NCI-H1048 (cell line): ENCODE results near the gene MB.
"Not testable (repeated sequence)": the region's sequence is repeated elsewhere in the genome, so short reads cannot be mapped to it uniquely, and the experiment has no call there.

Experiments
- DNase-seq: peaks from one replicate; lab custom pipeline; 2025; lab: John Stamatoyannopoulos, UW

The MB gene

GRCh38 chr22:35637254-35637653, 20.1 kb upstream of the MB start:
- no peak for DNase-seq

- no peak for DNase-seq
These were observed 17.9 kb upstream of the MB start for GRCh38 chr22:35634943-35635540.

GRCh38 chr22:35634015-35634414, 16.9 kb upstream of the MB start:
- no peak for DNase-seq

GRCh38 chr22:35633520-35633919, 16.4 kb upstream of the MB start:
- no peak for DNase-seq

- no peak for DNase-seq
These were observed 15.8 kb upstream of the MB start for GRCh38 chr22:35632935-35633334.

DNA sequence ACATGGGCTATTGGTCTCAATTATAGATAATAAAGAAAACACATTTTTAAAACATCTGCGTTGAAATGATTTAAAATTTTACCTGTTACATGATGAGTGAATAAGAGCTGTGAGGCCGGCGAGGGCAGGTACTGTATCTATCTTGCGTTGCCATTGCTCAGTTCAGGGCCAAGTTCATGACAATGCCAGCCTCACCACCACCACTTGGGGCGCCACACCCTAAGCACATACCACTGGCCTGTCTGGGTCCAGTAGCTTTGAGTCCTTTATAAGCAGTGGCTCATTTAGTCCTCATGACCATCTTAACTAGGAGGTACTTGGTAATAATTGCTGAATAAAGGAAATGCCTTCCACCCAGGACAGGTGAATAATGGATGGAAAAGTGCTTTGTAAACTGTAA, 14.5 kb upstream of the MB start:
- DNase-seq, result no peak

DNA sequence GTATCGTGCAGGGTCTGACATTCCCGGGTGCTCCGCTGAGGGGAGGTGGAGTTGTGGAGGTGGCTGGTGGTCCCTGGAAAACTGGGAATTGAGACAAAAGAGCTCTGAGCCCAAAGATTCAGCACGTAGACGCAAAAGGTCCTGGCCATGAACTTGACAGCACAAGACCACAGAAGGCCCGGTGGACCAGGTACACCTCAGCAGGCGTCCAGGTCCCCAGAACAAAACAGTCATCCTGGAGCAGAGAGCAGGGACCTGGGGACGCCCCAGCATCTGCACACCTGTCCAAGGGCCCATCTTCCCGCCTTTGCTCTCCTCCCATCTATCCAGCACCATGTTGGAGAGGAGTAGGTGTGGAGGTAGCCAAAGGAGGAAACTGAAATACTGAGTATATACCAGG, 13.8 kb upstream of the MB start:
- DNase-seq, result no peak

GRCh38 chr22:35630387-35630793, 13.3 kb upstream of the MB start:
- no peak for DNase-seq

GRCh38 chr22:35629406-35630216, 12.5 kb upstream of the MB start:
- DNase-seq, result no peak

GRCh38 chr22:35628732-35629131, 11.6 kb upstream of the MB start:
- DNase-seq, result no peak

DNA sequence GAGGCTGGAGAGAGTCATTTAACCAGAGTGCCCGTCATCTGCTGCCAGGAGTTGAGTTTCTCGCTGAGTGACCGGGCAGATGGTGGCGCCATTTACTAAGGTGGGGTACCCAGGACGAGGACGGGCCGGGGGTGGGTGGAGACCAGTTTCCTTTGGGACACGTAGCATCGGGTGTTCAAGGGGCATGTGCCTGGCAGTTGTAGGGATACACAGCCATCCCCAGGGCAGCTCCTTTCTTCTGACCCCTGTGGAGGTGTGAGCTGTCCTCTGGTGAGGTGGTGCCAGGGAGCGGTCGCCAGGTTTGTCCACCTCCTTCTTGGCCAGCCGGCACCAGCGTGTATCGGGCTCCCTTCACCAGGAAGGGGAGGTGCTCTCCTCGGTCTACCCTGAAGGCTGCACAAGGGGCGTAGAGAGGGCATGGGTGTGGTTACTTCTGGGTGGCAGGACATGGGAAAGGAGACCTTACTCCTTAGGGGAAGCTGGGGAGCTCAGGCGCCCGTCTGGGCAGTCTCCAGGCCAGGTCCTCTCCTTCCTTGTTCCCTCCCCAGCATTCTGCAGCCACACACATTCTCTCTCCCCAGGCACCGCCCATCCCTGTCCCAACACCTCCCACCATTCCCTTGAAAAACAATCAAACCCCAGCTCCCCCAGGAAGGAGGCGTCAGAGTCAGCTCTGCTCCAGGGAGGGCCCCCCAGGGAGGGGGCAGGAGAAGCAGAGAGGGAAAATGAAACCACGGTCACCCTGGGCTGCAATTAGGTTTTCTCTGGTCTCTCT, 10.3 kb upstream of the MB start:
- no peak for DNase-seq

DNA sequence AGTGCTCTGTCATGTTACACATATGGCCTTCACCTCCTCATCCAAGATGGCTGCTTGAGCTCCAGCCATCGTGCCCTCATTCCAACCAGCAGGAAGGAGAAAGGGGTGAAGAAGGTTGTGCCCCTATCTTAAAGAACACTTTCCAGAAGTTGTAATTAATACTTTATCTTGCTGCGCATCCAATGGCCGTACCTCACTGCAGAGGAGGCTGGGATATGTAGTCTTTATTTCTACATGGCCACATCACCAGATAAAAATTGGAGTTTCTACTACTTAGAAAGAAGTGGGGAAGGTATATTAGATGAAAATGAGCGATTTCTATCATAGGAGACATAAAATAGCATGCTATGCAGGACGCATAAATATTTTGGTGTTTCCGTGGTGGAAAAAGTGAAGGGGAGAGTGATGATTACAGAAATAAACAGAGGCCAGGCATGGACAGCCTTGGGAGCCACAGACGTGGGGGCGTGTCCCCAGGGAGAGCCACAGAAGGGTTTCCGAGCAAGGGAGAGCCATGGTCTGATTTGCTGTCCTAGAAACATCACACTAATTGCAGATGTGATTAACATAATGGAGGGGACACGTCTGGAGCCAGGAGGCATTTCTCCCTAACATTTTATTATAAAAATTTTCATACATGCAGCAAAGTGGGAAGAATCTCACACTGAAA, 8.8 kb upstream of the MB start:
- no peak for DNase-seq

- no peak for DNase-seq
These were observed 7.4 kb upstream of the MB start for GRCh38 chr22:35624547-35624946.

DNA sequence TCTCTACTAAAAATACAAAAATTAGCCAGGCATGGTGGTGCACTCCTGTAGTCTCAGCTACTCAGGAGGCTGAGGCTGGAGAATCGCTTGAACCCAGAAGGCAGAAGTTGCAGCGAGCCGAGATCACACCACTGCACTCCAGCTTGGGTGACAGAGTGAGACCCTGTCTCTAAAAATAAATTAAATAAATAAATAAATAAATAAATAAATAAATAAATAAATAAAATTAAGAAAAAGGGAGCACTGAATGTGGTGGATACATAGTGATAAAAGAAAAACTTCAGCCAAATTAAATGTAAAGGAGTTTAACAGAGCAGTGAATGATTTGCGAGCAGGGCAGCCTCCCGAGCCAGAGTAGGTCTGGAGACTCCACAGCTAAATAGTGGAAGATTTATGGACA, 6.8 kb upstream of the MB start:
- DNase-seq, result not testable (repeated sequence)

DNA sequence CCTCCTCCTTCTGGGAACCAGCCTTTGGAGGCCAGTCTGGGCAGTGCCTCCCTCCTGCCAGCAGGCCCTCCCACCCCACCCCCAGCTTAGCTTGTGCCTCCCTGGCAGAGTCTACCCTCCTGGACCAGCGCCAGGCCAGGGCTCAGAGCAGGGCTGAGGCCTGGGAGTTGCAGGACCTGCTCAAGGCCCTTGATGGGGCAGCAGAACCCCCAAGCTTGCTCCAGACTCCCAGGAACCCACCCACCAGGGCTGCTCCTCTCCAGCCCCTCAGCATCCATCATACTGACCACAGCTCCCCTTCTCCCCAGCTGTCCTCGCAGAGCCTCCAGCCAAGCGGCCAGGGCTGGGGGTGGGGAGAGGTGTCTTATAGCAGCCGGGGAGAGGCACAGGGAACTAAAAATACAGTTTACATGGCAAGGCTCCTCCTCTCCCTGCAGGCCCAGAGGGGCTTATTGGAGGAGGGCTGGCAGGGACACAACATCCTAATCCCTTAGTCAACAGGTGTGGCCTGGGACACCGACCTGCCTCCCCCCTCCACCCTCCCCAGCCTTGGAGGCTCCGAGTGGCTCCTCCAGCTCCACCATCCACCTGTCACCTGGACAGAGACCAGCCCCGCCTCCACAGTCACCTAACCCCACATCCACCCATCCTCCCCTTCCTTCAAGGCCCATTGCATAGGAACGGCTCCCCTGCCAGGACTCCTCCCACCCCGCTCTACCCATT, 5.2 kb upstream of the MB start:
- DNase-seq, result no peak

GRCh38 chr22:35621451-35621850, 4.3 kb upstream of the MB start:
- no peak for DNase-seq

DNA sequence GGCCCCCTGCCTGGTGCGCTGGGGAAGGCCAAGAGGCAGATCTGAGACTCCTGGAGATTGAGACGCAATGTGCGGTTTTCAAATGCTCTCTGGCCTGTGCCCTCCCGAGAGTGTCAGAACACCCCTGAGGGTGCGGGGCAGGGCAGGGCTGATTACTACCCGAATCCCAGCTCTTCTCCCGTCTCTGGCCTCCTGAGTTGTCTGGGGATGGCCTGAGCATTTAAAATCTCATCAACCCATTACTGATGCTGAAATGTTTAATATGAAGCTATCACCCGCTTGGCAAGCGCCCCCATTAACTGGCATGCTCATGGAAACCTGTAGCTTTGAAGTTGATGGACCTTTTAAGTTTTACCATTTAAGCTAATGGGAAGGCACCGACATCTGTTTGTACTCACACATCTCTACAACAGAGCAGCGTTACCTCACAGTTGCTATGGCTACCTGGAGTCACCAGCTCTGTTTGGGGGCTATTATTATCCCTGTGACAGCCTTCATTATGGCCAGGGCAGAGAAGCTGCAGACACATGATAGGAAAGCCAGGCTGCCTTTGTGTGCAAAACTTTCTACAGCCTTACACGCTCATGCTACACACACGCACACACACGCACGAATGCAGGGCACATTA, 3.6 kb upstream of the MB start:
- DNase-seq, result no peak

DNA sequence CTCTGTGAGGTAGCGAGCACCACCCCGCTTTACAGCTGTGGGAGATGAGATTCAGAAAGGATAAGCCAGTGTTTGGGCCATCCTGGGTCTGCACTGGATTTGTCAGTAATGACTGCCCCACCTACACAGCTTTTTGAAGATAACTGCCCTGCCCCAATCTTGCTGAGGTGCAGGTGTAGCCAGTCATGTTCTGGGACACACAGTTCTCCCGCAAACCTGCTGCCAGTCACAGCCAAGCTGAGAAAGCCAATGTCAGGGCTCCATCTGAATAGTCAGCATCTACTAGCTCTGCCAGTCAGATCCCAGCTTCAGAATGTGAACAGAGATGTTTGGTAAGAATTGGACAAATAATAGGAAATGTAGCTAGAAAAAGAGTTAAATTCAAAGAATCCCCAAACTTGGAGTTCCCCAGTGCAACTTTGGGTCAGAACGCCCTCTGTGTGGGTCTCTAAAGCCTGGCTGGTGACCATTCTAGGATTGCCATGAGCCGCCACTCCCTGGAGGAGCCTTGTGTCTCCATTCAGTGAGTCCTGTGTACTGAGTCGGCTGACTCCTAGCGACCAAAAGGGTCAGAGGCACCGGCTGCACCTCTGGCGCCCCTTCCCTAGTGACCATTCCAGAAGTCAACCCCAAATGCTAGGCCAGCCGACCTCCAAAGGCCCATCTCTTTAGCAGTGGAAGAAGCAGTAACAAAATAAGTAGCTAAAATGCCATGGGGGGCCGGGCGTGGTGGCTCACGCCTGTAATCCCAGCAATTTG, 2.4 kb upstream of the MB start:
- DNase-seq, result no peak

DNA sequence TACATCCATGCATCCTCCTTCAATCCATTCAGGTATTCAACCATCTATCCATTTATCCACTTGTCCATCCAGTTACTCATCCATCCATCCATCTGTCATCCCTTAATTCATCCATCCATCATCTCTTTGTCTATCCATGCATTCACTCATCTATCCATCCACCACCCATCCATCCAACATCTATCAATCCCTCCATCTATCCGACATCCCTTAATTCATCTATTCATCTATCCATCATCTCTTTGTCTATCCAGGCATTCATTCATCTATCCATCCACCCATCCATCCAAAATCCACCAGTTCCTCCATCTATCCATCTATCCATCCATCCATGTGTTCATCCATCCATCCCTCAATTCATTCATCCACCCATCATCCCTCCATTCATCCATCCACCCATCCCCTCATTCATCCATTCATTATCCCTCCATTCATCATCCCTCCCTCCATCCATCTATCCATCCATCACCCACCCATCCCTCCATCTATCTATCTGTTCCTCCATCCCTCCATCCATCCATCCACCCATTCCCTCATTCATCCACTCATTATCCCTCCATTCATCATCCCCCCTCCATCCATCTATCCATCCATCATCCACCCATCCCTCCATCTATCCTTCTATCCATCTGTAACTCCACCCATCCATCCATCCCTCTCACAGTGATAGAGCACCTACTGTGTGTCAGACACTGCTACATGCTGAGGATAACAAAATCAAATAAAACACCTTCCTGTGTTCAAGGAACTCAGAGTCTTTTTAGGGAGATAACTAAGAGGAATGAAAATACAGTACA, 1.5 kb upstream of the MB start:
- DNase-seq, result no peak

- DNase-seq, result no peak
These were observed 1.1 kb downstream of the MB start for GRCh38 chr22:35616043-35616442.
